Esophagus muscularis mucosa (tissue), 4 donors: ENCODE measurements around the gene CYP2D6. TPM values are rescaled to one million over a fixed set of nuclear protein-coding genes. Genes with fewer than 3 reads are reported as not detected.
"Not testable (repeated sequence)": the region's sequence is repeated elsewhere in the genome, so short reads cannot be mapped to it uniquely, and the experiment has no call there.

ENCODE experiments used
- DNase-seq: peaks from one replicate; pipeline ENCODE4 v3.0.0-alpha.2; 2017; ENCODE audit errors: extremely low spot score
- H3K27ac ChIP-seq, 4 donors: fragments of 200-600 bp; sonication (generic); replicated peaks in 1 of 4; 1 replicate in 3 of 4; 2 replicates in 1 of 4; pipeline ENCODE4 v1.5.1; 2016 to 2019; ENCODE audit warnings: mild to moderate bottlenecking in 1 of 4
- H3K27me3 ChIP-seq, 4 donors: fragments of 200-600 bp; sonication (generic); one replicate each; pipeline versions ENCODE4 v1.5.1 to v1.6.0; 2016 to 2019
- H3K36me3 ChIP-seq, 4 donors: fragments of 200-600 bp; sonication (generic); one replicate each; pipeline ENCODE4 v1.5.1; 2016 to 2019
- H3K4me1 ChIP-seq, 4 donors: fragments of 200-600 bp; sonication (generic); one replicate each; pipeline ENCODE4 v1.5.1; 2016 to 2019
- H3K4me3 ChIP-seq, 4 donors: fragments of 200-600 bp; sonication (generic); 1 replicate in 2 of 4; 2 replicates in 2 of 4; pipeline ENCODE4 v1.5.1; 2016 to 2019; ENCODE audit warnings: mild to moderate bottlenecking in 4 of 4, moderate library complexity in 1 of 4
- H3K9me3 ChIP-seq, 4 donors: fragments of 200-600 bp; sonication (generic); 1 replicate in 3 of 4; 2 replicates in 1 of 4; pipeline ENCODE4 v1.5.1; 2016 to 2019
- EP300 ChIP-seq: sonication (generic); formaldehyde crosslinking; IDR thresholded peaks from one replicate; pipeline ENCODE4 v1.6.1; 2017; ENCODE audit warnings: antibody characterized with exemption
- POLR2A ChIP-seq: fragments of 450-650 bp; IDR thresholded peaks from one replicate; pipeline ENCODE4 v1.6.1; 2017; ENCODE audit warnings: antibody characterized with exemption, moderate library complexity, mild to moderate bottlenecking, low read depth
- POLR2AphosphoS5 ChIP-seq, 2 donors: sonication (generic); formaldehyde crosslinking; IDR thresholded peaks; one replicate each; pipeline ENCODE4 v1.6.1; 2017; ENCODE audit warnings: antibody characterized with exemption in 2 of 2
- WGBS: methylation state at CpG from one replicate; pipeline ENCODE4 v1.1.5; 2018; 5-methylcytosine and 5-hydroxymethylcytosine counted together
- intact Hi-C: fragments of 100-400 bp; cut with DNase I; formaldehyde crosslinking; loops from one replicate; pipeline ENCODE4 v1.15.1; 2023
- total RNA-seq, 4 donors: library from RNA; depleted of rRNA; stranded (reverse); fragments of >200 nt; gene quantifications; one replicate each; pipeline versions ENCODE4 v1.1.0 to v1.2.1, GENCODE V29; 2016
- TF ChIP-seq, protein P1 (sequence below), 3 experiments: fragments of 200-600 bp in 2 of 3; fragments of 450-650 bp in 1 of 3; sonication (generic) in 2 of 3; IDR thresholded peaks; one replicate each; pipeline ENCODE4 v1.5.1; 2017 to 2019; ENCODE audit warnings: antibody characterized with exemption in 3 of 3, mild to moderate bottlenecking in 2 of 3, moderate library complexity in 1 of 3

CYP2D6 gene
- total RNA-seq, 4 donors from 2014 or later = 0.42 to 0.52 TPM; not detected in 2

DNA sequence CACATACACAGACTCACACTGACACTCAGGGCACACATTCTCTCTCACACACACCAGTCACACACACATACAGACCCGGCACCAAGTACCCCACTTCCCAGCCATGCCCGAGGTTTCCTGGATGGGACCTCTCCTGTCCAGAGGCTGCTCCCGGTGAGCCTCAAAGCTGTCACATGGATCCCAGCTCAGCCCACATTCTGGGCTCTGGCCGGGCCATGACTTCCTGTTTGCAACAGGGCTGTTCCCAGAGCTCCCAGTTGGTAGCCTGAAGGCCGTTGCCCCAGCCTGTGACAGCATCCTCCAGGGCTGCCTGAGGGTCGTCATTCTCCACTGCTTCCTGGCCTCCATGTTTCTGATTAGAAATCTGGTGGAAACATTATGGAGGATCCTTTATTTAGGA lies 14.6 kb upstream of the CYP2D6 start:
- DNase-seq = no peak
- Histone ChIP-seq H3K27me3 (no peaks in the 10 kb centered on the region), H3K27ac (no peak overlapping the region), H3K4me3 (no peak overlapping the region), H3K4me1 (no peaks in the 10 kb centered on the region), H3K9me3 (no peaks in the 10 kb centered on the region), H3K36me3 (peaks cover 0 to 6% (median 3%) of the 10 kb centered on the region in 4 donors)
- no peak for TF ChIP-seq EP300
- no peak for TF ChIP-seq POLR2AphosphoS5 (IDR thresholded peaks at IDR 0.05)
- no peak for TF ChIP-seq POLR2A
- TF ChIP-seq, protein P1, sequence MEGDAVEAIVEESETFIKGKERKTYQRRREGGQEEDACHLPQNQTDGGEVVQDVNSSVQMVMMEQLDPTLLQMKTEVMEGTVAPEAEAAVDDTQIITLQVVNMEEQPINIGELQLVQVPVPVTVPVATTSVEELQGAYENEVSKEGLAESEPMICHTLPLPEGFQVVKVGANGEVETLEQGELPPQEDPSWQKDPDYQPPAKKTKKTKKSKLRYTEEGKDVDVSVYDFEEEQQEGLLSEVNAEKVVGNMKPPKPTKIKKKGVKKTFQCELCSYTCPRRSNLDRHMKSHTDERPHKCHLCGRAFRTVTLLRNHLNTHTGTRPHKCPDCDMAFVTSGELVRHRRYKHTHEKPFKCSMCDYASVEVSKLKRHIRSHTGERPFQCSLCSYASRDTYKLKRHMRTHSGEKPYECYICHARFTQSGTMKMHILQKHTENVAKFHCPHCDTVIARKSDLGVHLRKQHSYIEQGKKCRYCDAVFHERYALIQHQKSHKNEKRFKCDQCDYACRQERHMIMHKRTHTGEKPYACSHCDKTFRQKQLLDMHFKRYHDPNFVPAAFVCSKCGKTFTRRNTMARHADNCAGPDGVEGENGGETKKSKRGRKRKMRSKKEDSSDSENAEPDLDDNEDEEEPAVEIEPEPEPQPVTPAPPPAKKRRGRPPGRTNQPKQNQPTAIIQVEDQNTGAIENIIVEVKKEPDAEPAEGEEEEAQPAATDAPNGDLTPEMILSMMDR (IDR thresholded peaks at IDR 0.05) = no peak
- intact Hi-C loops = no loop called here
- 63% methylated on average over 5 of the region's 6 CpGs for WGBS

DNA sequence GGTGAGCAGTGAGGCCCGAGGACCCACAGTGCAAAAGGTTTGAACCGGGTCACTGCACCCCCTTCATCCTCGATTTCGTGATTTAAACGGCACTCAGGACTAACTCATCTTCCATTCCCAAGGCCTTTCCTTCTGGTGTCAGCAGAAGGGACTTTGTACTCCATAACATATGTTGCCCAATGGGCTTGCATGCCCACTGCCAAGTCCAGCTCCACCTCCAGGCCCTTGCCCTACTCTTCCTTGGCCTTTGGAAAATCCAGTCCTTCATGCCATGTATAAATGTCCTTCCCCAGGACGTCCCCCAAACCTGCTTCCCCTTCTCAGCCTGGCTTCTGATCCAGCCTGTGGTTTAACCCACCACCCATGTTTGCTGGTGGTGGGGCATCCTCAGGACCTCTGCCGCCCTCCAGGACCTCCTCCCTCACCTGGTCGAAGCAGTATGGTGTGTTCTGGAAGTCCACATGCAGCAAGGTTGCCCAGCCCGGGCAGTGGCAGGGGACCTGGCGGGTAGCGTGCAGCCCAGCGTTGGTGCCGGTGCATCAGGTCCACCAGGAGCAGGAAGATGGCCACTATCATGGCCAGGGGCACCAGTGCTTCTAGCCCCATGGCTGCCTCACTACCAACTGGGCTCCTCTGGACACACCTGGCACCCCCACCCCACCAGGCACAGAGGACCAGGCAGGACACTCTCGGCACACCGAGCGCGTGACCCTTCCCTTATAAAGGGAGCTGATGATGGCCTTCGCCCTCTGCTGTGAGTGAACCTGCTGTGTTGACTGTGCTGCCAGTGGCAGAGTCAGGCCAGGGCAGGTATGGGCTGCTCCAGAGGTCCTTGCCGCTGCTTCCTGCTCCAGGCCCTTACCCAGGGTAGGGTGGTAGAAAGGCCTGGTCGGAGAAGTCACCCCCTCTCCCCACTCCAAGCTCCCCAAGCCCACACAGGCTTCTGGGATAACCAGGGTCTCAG lies 13.5 kb upstream of the CYP2D6 start:
- intact Hi-C loops, H3K27me3 ChIP-seq, H3K4me1 ChIP-seq, DNase-seq, H3K4me3 ChIP-seq, H3K36me3 ChIP-seq, H3K27ac ChIP-seq, H3K9me3 ChIP-seq: not testable (repeated sequence)
- WGBS = 94% methylated on average over 4 of the region's 20 CpGs

DNA sequence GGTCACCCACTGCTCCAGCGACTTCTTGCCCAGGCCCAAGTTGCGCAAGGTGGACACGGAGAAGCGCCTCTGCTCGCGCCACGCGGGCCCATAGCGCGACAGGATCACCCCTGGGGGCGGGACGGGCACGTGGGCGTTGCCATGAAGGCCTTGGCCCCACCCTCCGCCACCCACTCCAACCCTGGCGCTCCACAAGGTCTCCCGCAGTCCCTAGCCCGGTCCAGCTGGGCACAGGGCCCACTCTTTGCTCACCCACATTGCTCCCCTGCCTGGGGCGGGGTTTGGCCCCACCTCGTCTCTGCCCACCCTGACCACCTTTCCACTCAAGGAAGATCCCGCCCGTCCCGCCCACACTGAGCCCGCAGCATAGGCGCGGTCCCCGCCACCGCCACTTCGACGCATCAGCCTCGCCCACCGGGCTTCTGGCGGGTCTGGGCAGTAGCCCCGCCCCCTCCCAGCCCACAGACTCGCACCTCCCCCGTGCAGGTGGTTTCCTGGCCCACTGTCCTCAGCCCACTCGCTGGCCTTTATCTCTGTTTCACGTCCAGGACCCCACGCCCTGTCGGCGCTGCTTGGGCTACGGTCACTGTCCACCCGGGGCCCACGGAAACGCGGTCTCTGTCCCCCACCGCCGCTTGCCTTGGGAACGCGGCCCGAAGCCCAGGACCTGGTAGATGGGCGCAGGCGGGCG lies 12.3 kb upstream of the CYP2D6 start:
- intact Hi-C loops = no loop called here
- no peaks in the 10 kb centered on the region for H3K4me1 ChIP-seq
- 83% methylated on average over 43 of the region's 54 CpGs for WGBS
- TF ChIP-seq EP300 (no peak), POLR2AphosphoS5 (IDR thresholded peaks at IDR 0.05) (no peak), POLR2A (no peak)
- TF ChIP-seq, protein P1 (IDR thresholded peaks at IDR 0.05) = no peak
- no peaks in the 10 kb centered on the region for H3K9me3 ChIP-seq
- no peak overlapping the region for H3K4me3 ChIP-seq
- peaks cover 0 to 9% (median 4%) of the 10 kb centered on the region in 4 donors for H3K36me3 ChIP-seq
- peaks cover 0 to 6% (median 0%) of the 10 kb centered on the region in 4 donors for H3K27me3 ChIP-seq
- no peak for DNase-seq
- H3K27ac ChIP-seq = no peak overlapping the region

DNA sequence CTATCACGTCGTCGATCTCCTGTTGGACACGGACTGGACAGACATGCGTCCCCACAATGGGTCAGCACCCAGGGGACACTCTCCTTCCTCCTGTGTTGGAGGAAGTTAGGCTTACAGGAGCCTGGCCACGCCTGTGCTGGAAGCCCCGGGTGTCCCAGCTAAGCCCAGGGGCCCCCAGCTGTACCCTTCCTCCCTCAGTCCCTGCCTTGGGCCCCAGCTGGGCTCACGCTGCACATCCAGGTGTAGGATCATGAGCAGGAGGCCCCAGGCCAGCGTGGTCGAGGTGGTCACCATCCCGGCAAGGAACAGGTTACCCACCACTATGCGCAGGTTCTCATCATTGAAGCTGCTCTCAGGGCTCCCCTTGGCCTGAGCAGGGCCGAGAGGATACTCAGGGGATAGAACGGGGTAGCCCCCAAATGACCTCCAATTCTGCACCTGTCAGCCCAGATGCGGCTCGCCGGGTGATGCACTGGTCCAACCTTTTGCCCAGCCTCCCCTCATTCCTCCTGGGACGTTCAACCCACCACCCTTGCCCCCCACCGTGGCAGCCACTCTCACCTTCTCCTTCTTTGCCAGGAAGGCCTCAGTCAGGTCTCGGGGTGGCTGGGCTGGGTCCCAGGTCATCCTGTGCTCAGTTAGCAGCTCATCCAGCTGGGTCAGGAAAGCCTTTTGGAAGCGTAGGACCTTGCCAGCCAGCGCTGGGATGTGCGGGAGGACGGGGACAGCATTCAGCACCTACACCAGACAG lies 10.9 kb upstream of the CYP2D6 start:
- WGBS = 94% methylated on average over 20 of the region's 24 CpGs
- H3K4me1 ChIP-seq, intact Hi-C loops, H3K27me3 ChIP-seq, H3K27ac ChIP-seq, H3K36me3 ChIP-seq, DNase-seq, H3K9me3 ChIP-seq, H3K4me3 ChIP-seq: not testable (repeated sequence)

DNA sequence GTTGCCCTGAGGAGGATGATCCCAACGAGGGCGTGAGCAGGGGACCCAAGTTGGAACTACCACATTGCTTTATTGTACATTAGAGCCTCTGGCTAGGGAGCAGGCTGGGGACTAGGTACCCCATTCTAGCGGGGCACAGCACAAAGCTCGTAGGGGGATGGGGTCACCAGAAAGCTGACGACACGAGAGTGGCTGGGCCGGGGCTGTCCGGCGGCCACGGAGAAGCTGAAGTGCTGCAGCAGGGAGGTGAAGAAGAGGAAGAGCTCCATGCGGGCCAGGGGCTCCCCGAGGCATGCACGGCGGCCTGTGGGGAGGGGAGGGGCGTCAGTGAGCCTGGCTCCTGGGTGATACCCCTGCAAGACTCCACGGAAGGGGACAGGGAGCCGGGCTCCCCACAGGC lies 9.5 kb upstream of the CYP2D6 start:
- no CpG with 5 or more reads among the region's 17 CpGs for WGBS
- H3K4me3 ChIP-seq, H3K4me1 ChIP-seq, H3K36me3 ChIP-seq, H3K27me3 ChIP-seq, H3K27ac ChIP-seq, H3K9me3 ChIP-seq, intact Hi-C loops, DNase-seq: not testable (repeated sequence)

DNA sequence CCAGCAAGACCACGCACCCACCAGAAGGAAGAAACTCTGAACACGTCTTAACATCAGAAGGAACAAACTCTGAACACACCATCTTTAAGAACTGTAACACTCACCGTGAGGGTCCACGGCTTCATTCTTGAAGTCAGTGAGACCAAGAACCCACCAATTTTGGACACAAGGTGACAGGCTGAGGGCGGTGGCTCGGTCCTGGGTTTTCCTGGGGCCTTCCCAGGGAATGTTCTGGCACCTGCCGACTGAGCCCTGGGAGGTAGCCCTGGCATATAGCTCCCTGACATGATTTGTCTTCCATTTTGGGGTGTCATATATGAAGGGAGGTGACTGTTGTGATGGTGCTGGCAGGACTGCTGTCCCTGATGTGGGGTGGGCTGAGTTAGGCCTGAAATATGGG lies 8.9 kb upstream of the CYP2D6 start:
- H3K27ac ChIP-seq, H3K27me3 ChIP-seq, H3K4me1 ChIP-seq, H3K9me3 ChIP-seq, H3K4me3 ChIP-seq, DNase-seq, H3K36me3 ChIP-seq, intact Hi-C loops: not testable (repeated sequence)
- 91% methylated on average over 7 of the region's 7 CpGs for WGBS
